Occipital lobe (tissue), 2 donors: ENCODE data around the gene DENND6B. TPM values are rescaled to one million over a fixed set of nuclear protein-coding genes. Genes with fewer than 3 reads are reported as not detected.

Experiments
- DNase-seq: peaks from one replicate; lab custom pipeline; 2025; lab: John Stamatoyannopoulos, UW
- total RNA-seq: library from RNA; depleted of rRNA; stranded (reverse); fragments of >200 nt; gene quantifications from one replicate; pipeline ENCODE4 v1.2.3, GENCODE V29; 2014

The DENND6B gene
- total RNA-seq, 1 donor from 2014 or later = 16.5 TPM

- DNase-seq = no peak
These were observed 11.3 kb downstream of the DENND6B start for GRCh38 chr22:50315289-50316113.

DNA sequence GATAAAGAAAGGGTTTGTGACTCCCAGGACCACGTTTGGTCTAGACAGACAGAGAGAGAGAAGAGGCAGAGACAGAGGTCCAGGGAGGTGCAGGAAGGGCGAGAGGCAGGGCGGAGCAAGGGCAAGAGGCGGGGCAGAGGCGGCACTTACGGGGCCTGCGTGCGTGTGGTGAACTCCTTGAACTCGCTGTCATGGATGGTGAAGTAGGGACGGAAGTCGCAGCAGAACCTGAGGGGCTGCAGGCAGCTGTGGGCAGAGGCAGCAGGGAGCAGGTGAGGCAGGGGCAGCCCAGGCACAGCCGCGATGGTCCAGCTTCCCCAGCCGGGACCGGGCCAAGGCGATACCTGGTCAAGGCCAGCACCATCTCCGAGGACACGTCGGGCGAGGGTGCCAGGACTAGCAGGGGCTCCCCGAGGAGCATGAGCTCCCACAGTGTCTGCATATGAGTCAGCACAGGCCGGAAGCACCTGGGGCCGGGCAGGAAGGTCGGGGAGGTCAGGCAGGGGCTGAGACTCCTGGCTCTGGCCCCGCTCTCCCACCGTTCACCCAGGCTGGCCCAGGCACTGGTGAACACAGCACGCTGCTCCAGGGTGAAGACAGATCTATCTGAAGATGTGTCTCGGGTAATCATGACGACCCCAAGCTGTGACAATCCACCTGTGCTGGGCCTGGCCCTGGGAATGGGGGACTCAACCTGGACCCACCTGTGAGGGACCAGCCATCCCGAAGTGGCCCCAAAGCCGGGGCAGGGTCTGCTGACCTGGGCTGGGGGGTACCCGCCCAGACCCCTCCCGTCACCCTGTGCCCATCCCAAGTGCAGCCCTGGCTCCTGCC lies 12.1 kb downstream of the DENND6B start:
- no peak for DNase-seq

DNA sequence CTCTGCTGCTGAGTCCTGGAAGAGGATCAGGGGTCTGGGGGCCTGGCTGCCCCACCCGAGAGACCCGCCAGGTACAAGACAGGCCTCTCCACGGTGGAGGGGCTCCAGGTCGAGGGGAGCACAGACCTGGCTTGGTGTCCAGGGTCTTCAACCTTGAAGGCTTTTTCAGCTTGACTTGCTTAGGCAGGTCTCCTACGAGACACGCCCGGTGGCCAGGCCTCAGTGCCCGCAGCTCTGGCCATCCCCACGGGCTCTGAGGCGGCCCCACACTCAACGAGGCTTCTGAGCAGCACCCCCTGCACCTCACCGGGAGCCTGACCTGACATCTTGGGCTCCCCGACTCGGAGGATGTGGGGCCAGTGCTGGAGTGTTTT lies 12.7 kb downstream of the DENND6B start:
- no peak for DNase-seq

GRCh38 chr22:50313600-50313999 lies 13.2 kb downstream of the DENND6B start:
- no peak for DNase-seq

- DNase-seq = no peak
These were observed 13.8 kb downstream of the DENND6B start for GRCh38 chr22:50313021-50313420.

DNA sequence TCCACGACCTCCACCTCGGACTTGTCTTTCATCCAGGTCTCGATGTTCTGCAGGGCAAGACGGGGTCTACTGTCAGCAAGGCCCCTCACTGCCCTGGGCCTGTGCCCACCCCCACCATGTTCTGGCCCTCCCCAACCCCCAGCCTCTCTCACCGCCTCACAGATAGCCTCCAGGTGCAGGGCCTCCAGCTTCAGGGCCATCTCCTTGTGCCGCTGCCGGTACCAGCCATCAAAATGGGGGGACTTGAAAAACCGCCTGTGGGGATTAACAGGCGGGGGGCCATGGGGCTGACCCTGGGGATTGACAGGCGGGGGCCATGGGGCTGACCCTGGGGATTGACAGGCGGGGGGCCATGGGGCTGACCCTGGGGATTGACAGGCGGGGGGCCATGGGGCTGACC lies 14.4 kb downstream of the DENND6B start:
- no peak for DNase-seq

- no peak for DNase-seq
These were observed 15.0 kb downstream of the DENND6B start for GRCh38 chr22:50311606-50312351.

DNA sequence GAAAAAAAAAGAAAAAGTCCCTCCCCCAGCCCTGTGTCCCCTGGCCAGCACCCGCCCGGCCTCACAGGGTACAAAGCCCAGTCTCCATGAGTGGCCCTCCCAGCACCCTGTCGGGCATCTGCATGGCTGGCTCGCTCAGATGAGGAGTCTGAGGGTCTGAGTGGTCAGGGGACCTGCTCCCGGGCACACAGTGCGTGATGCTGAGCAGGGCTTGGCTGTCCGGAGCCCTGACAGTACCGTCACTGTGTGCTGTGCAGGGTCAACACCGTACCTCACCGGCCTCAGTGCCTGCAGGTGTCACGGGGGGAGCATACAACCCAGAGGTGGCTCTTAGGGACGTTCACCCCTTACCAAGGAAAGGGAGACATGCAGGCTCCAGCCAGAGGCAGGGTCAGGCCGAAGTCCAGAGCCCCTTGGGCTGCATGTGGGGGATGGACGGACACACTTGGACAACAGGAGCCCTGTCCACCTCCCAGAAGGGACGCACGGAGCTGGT lies 15.8 kb downstream of the DENND6B start:
- no peak for DNase-seq

GRCh38 chr22:50310031-50310722 lies 16.6 kb downstream of the DENND6B start:
- no peak for DNase-seq

- DNase-seq = no peak
These were observed 17.2 kb downstream of the DENND6B start for GRCh38 chr22:50309601-50309991.

DNA sequence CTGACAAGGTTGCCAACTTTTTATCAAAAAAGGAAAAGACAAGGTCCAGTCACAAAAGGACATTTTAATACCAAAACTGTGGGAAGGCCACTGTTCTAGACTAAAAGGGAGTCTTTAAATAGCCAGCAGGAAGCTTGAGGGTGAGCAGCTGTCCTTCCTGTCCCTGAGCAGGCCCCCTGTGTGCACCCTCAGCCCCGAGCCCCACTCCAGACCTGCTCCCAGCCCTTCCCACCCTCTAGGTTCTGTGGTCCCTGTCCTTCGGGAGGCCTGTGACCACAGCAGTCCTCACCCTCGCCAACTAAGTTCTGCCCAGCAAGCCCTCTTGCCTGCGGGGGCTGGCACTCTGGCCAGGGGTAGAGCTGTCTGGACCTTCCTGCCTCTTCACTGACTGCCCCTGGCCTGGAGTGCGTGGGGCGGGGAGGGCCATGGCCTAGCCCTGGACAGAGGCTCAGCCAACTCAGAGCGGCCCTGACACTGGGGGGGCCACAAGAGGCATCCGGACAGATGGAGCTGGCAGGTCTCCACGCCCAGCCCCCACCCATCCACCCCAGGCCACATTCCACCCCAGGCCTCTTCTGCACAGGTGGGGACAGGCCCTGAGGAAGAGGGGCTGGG lies 17.7 kb downstream of the DENND6B start:
- no peak for DNase-seq

- DNase-seq = no peak
These were observed 18.2 kb downstream of the DENND6B start for GRCh38 chr22:50308597-50308935.

DNA sequence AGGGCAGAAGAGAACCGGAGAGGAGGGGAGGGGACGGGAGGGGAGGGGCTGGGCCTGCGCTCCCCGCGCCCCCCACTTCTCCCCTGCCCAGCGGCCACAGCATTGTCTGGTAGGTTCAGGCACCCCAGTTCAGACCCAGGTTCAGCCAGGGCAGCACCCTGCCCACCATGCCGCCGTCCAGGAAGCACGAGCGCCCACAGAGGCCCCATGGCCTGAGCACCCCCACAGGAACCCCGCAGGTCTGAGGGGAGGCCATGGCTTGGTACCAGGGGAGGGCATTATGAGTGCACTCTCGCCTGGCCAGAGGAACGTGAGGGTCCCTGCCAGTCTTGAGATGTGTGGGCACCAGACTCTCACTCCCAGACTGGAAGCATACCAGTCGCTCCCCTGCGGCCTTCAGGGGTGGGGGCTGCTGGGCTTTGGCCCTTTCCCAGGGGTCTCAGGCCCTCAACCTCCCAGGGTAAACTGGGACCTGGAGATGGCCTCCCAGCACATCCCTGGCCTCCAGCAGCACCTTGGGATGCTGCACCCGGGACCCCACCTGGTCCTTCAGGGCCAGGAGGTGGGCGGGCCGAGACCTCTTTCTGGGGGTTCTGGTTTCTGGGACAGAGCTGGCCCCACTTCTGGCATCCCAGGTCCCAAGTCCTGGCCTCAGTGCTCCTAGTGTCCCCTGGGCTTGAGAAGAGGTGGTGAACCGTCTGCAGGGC lies 18.8 kb downstream of the DENND6B start:
- DNase-seq = no peak

- DNase-seq = peak; percentile 81
These were observed 19.8 kb downstream of the DENND6B start, which contains the start of gene PLXNB2 for GRCh38 chr22:50306753-50307749. Gene PLXNB2 (minus strand): TSS chr22:50307646. CDS start chr22:50290584, 17,062 bp downstream.

GRCh38 chr22:50305923-50306566 lies 20.8 kb downstream of the DENND6B start:
- DNase-seq = peak; percentile 62

DNA sequence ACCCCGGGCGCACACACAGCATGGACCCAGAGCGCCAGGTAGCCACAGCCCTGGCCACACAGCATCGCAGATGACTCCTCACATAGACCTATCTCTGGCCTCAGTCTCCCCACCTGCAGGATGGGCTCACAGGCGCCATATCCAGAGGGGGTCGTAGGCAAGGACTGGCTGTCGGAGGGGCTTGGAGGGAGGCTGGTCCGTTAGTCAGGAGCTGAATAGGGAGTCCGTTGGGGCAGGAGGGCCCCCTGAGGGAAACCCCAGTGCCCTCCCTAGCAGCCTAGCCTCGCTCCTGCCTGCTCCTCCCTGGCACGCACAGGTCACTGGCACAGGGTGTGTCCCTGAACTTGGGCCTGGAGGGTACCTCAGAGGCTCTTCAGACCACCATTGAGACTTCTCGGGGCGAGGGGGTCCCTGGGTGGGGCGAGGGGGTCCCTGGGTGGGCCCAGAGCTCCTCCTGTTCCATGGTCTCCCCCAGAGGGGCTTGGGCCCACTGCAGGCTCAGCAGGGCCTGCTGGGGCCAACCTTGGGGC lies 21.4 kb downstream of the DENND6B start:
- DNase-seq = no peak

- no peak for DNase-seq
These were observed 22.1 kb downstream of the DENND6B start for GRCh38 chr22:50304528-50305392.
